K562 (cell line): ENCODE data around the gene ERAP2. TPM values are rescaled to one million over a fixed set of nuclear protein-coding genes. Genes with fewer than 3 reads are reported as not detected.

Experiments used
- ATAC-seq: fragments of 200-7000 bp; cut with Tn5 transposase; 3 replicates; pipeline ENCODE4 v1.9.1; 2020; ENCODE audit warnings: moderate library complexity
- BruUV-seq: library from RNA; stranded (reverse); fragments of 400-500 nt; replicated peaks from 2 replicates; lab custom pipeline; 2021; lab: Mats Ljungman, UMichigan
- CTCF ChIA-PET: fragments of 300-600 bp; formaldehyde crosslinking; extraction: SDS; loops from one replicate; lab custom pipeline; 2021; ENCODE audit warnings: low intra/inter-chr PET ratio; lab: Yijun Ruan, JAX
- POLR2A ChIA-PET: fragments of 300-600, 350-650 bp; sonication (Branson Sonifier 250); formaldehyde crosslinking; extraction: SDS; loops from one replicate; lab custom pipeline; 2021; ENCODE audit warnings: antibody characterized with exemption, inconsistent platforms; lab: Yijun Ruan, JAX
- DNase-seq, 4 experiments: peaks; one replicate each; pipeline versions ENCODE4 v3.0.0 to v3.0.0-alpha.2; 2011 to 2018; ENCODE audit warnings: low spot score in 3 of 4, mixed read lengths in 3 of 4; ENCODE audit errors: extremely low read depth in 1 of 4
- FAIRE-seq: peaks from 2 replicates; lab custom pipeline; 2011; peaks lifted over from hg19 to GRCh38; lab: Jason Lieb, UNC
- H2AFZ ChIP-seq: 2 replicates; pipeline ENCODE4 v1.6.0; 2011; ENCODE audit warnings: low read depth, low read length, control low read depth, inconsistent platforms
- H3K27ac ChIP-seq: fragments of 200-600 bp; 3 replicates; pipeline ENCODE4 v1.8.0; 2011; ENCODE audit warnings: low read depth, mild to moderate bottlenecking, control low read depth, inconsistent platforms, low read length, moderate library complexity, mixed read lengths; ENCODE audit errors: extremely low read depth
- H3K27me3 ChIP-seq, 2 experiments: fragments of 300-600 bp in 1 of 2; 2 replicates in 1 of 2; 3 replicates in 1 of 2; pipeline versions ENCODE4 v1.6.0 to v1.8.0; 2011; ENCODE audit warnings: inconsistent platforms in 2 of 2, low read length in 2 of 2, mild to moderate bottlenecking in 1 of 2, mixed read lengths in 1 of 2, moderate library complexity in 1 of 2; ENCODE audit not compliant: control insufficient read depth in 2 of 2, insufficient read depth in 2 of 2
- H3K36me3 ChIP-seq: fragments of 300-600 bp; 3 replicates; pipeline ENCODE4 v1.8.0; 2011; ENCODE audit warnings: mild to moderate bottlenecking, low read length, inconsistent platforms; ENCODE audit not compliant: control insufficient read depth, insufficient read depth
- H3K4me1 ChIP-seq, 2 experiments: fragments of 200-600 bp in 1 of 2; replicated peaks in 1 of 2; 2 replicates in 1 of 2; 3 replicates in 1 of 2; pipeline versions ENCODE4 v1.5.1 to v1.8.0; 2011; ENCODE audit warnings: inconsistent platforms in 2 of 2, low read length in 2 of 2, mild to moderate bottlenecking in 1 of 2, mixed read lengths in 1 of 2, moderate library complexity in 1 of 2; ENCODE audit not compliant: control insufficient read depth in 2 of 2, insufficient read depth in 2 of 2
- H3K4me2 ChIP-seq: 2 replicates; pipeline ENCODE4 v1.6.1; 2011; ENCODE audit warnings: low read length, control low read depth, inconsistent platforms, mixed read lengths; ENCODE audit not compliant: insufficient read depth
- H3K4me3 ChIP-seq: fragments of 200-600 bp; sonication (generic), shearing (Covaris generic); 2 replicates; pipeline ENCODE4 v1.5.1; 2016; ENCODE audit warnings: control low read depth, inconsistent platforms
- H3K79me2 ChIP-seq: fragments of 200-600 bp; 3 replicates; pipeline ENCODE4 v1.8.0; 2011; ENCODE audit warnings: low read length, inconsistent platforms; ENCODE audit not compliant: control insufficient read depth, insufficient read depth
- H3K9ac ChIP-seq, 2 experiments: 2 replicates each; pipeline versions ENCODE4 v1.6.0 to v1.6.1; 2011; ENCODE audit warnings: low read depth in 2 of 2, low read length in 2 of 2, control low read depth in 1 of 2, inconsistent platforms in 1 of 2, mild to moderate bottlenecking in 1 of 2, mixed read lengths in 1 of 2; ENCODE audit not compliant: insufficient read depth in 1 of 2
- H3K9me1 ChIP-seq: one replicate; pipeline ENCODE4 v1.6.0; 2011; ENCODE audit warnings: inconsistent platforms, mild to moderate bottlenecking, low read length, moderate library complexity; ENCODE audit not compliant: control insufficient read depth, insufficient read depth
- H3K9me3 ChIP-seq: replicated peaks from 2 replicates; pipeline ENCODE4 v1.5.1; 2011; ENCODE audit warnings: low read depth, low read length, inconsistent platforms; ENCODE audit not compliant: control insufficient read depth, insufficient read depth
- H4K20me1 ChIP-seq: replicated peaks from 2 replicates; pipeline ENCODE4 v1.6.1; 2011; ENCODE audit warnings: low read length, inconsistent platforms, mixed read lengths; ENCODE audit not compliant: control insufficient read depth, insufficient read depth
- ARNT ChIP-seq, 2 experiments: fragments of 450-650 bp; IDR thresholded peaks; 2 replicates each; pipeline ENCODE4 v1.6.1; 2016; ENCODE audit warnings: mild to moderate bottlenecking in 1 of 2
- C11orf30 ChIP-seq: fragments of 450-650 bp; IDR thresholded peaks from 2 replicates; pipeline ENCODE4 v1.6.1; 2016; ENCODE audit warnings: low read depth, mild to moderate bottlenecking
- MAFG ChIP-seq: fragments of 450-650 bp; conservative IDR thresholded peaks from 2 replicates; pipeline ENCODE4 v1.6.1; 2016; ENCODE audit warnings: missing genetic modification characterization, missing compliant biosample characterization
- MAFK ChIP-seq: IDR thresholded peaks from 2 replicates; pipeline ENCODE4 v1.6.1; 2011; ENCODE audit warnings: low read length, improper control_type of control experiment
- SPI1 ChIP-seq: IDR thresholded peaks from 2 replicates; pipeline ENCODE4 v1.6.1; 2011; ENCODE audit warnings: low read depth, low read length, control low read depth, borderline replicate concordance
- TBP ChIP-seq: optimal IDR thresholded peaks from 2 replicates; pipeline ENCODE3; 2011; ENCODE audit warnings: low read depth, low read length, improper control_type of control experiment
- ZNF311 ChIP-seq: fragments of 250-450 bp; sonication (Bioruptor Pico); IDR thresholded peaks from 2 replicates; pipeline ENCODE4 v1.4.0; 2020; ENCODE audit warnings: mild to moderate bottlenecking, moderate library complexity
- ZNF316 ChIP-seq: fragments of 450-650 bp; IDR thresholded peaks from 2 replicates; pipeline ENCODE4 v1.6.1; 2016
- WGBS: fragments of 100-300 bp; shearing (Covaris generic); methylation state at CpG from one replicate; pipeline ENCODE4 v1.1.6; 2016; ENCODE audit warnings: low coverage, mixed read lengths; ENCODE audit not compliant: insufficient coverage; ENCODE audit errors: missing lambda C conversion rate; 5-methylcytosine and 5-hydroxymethylcytosine counted together
- in situ Hi-C: fragments of 300-500 bp; cut with MboI; formaldehyde crosslinking; loops from 4 replicates; pipeline ENCODE4 v1.15.0; 2018; ENCODE audit warnings: inconsistent platforms, mixed read lengths
- intact Hi-C: fragments of 100-400 bp; cut with micrococcal nuclease; formaldehyde crosslinking; loops from 2 replicates; pipeline ENCODE4 v1.14.2; 2022
- polyA plus RNA-seq, 8 experiments: library from polyadenylated mRNA; depleted of rRNA in 4 of 8; stranded (reverse) in 5 of 8; unstranded in 3 of 8; fragments of >200 nt; fragmentation: Nextera tagmentation in 2 of 8; fragmentation: Illumina TruSeq in 1 of 8; extraction: Ambion mirVana in 2 of 8; extraction: Trizol in 1 of 8; gene quantifications; 2 replicates each; pipeline versions ENCODE4 v1.2.1 to v1.2.3, GENCODE V29; 2011 to 2014; ENCODE audit warnings: inconsistent platforms in 1 of 8, missing spikeins in 1 of 8
- total RNA-seq, 7 experiments: library from RNA; depleted of rRNA in 6 of 7; stranded (reverse); fragments of >200 nt in 6 of 7; fragmentation: Illumina TruSeq in 2 of 7; extraction: Trizol in 2 of 7; gene quantifications; 2 replicates each; pipeline versions ENCODE4 v1.2.1 to v1.2.3, GENCODE V29; 2011 to 2021; ENCODE audit warnings: low replicate concordance in 1 of 7
- TF ChIP-seq, protein P1 (sequence below): sonication (generic); IDR thresholded peaks from 2 replicates; pipeline ENCODE4 v1.6.1; 2016

The ERAP2 gene
- total and polyA plus RNA-seq, 9 of the 15 experiments (the other 6 are each of a cell fraction or from before 2014, with no cell fraction given): 0.93 to 4.0 (median 2.1) TPM

DNA sequence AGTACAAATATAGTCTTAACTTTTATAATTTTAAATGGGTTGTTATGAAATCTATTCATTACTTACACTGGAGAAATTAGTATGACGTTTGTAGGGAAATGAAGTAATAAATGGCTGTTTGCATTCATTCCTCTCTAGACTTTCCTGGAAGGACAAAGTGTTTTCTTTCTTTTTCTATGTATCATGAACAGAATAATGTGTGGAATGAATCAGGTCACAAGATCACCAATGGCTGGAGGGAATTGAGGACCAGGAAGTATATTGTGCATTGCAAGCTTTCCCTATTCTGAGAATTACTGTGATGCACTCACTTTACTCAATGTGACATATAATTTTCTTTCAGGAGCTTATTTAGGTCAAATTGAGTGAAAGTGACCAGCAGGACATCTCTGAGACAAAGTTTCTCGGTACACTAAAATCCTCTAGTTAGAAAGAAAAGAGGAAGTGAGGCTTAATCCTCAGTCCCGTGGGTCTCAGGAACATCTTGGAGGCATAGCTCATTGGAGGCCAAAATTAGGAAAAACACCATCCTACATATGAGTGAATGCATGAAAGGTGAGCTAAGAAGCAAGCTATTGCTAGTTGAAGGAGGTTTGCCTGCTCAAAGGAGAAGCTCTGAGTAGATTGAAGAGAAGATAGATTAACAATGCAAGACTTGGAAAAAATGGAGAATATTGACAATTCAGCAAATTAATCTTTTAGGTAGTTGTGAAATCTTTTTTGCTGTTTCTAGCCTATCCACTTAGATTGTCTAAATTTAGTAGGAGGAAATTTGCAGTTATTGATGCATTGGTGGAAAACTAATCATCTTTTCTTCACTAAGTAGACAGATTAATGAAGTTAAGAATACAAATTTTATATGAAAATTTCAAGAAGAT lies 28.0 kb downstream of the ERAP2 start:
- no peak overlapping the region for H3K27ac ChIP-seq
- in situ Hi-C loops (no loop called here), intact Hi-C loops (no loop called here)
- H3K79me2 ChIP-seq: no peaks in the 10 kb centered on the region
- no peaks in the 10 kb centered on the region for H3K27me3 ChIP-seq
- no peaks in the 10 kb centered on the region for H3K9me3 ChIP-seq
- H3K9me1 ChIP-seq: no peaks in the 10 kb centered on the region
- H3K4me3 ChIP-seq: no peak overlapping the region
- ChIA-PET POLR2A (interaction anchor here (1.2 kb wide), 1 partner anchor 27 kb away, joined by 3 read pairs; no protein-coding TSS in a partner anchor), CTCF (no interaction called here)
- no peaks in the 10 kb centered on the region for H3K36me3 ChIP-seq
- peak; percentile 46 for FAIRE-seq
- no TSS peak for BruUV-seq
- no peaks in the 10 kb centered on the region for H3K4me1 ChIP-seq
- H3K9ac ChIP-seq: no peak overlapping the region
- no peak overlapping the region for H3K4me2 ChIP-seq
- no peak for DNase-seq
- no peaks in the 10 kb centered on the region for H4K20me1 ChIP-seq
- TF ChIP-seq MAFG (tag) (peak; percentile 63; the same call in 1 of the 2 replicates), ZNF311 (CRISPR knock-in tag) (no peak), TBP (no peak), MAFK (peak; percentile 9; the same call in 1 of the 2 replicates), SPI1 (peak; percentile 98), ZNF316 (peak; percentile 88), C11orf30 (peak; percentile 84), ARNT (IDR thresholded peaks at IDR 0.05) (no peak)
- TF ChIP-seq, protein P1, sequence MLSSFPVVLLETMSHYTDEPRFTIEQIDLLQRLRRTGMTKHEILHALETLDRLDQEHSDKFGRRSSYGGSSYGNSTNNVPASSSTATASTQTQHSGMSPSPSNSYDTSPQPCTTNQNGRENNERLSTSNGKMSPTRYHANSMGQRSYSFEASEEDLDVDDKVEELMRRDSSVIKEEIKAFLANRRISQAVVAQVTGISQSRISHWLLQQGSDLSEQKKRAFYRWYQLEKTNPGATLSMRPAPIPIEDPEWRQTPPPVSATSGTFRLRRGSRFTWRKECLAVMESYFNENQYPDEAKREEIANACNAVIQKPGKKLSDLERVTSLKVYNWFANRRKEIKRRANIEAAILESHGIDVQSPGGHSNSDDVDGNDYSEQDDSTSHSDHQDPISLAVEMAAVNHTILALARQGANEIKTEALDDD: no peak
- ATAC-seq: peak; percentile 55; the same call in 2 of the 3 replicates
- 32% methylated on average over 3 of the region's 3 CpGs for WGBS
- peak overlapping the region; percentile 25 for H2AFZ ChIP-seq
